ENCODE results near the gene MYCBP. TPM values are rescaled to one million over a fixed set of nuclear protein-coding genes. Genes with fewer than 3 reads are reported as not detected.

The MYCBP gene
- total and polyA plus RNA-seq, 2 of the 13 experiments (the other 11 are each of a cell fraction or from before 2014, with no cell fraction given) = 11.4 to 30.4 TPM

DNA sequence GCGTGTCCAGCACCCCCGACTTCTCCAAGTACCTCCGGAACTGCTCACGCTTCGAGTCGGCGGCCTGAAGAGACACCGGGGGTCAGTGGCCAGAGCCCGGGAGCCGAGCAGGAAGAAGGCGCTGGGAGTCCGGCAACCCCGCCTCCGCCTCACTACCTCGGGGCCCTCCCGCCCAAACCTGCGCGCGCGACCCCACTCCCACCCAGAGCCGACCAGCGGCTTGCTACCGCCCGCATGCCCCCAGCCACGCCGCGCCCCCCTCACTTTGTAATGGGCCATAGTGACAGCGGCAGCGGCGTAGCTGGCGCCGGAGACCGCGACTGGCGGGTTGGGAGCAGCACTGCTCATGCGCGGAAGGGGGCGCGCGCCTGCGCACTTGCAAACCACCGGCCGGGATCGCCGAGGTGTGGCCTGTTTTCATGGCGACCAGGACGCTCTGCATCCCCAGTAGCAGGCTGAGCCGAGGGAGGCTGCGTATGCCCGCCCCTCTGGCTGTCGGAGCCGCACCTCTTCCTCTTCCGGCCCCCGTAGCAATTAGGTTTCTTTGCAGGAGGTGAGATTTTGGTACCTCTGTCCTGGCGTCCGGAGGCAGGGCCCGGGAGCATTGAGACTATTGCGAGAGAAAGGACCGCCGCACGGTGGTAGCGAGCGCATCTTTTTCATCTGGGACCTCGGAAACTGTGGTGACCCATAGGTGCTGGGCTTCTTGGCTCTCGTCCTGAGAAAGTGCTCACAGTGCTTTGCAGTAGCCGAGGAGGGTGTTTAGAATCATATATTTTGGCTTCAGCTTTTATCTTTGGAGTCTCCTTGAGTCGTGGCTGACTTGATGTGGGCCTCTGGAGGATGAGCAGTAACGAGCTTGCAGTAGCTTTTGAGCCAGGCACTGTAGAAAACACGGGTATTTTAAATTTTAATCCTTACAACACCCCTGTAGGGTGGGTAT lies at the start of gene MYCBP (continued):
- TF ChIP-seq, protein P1, sequence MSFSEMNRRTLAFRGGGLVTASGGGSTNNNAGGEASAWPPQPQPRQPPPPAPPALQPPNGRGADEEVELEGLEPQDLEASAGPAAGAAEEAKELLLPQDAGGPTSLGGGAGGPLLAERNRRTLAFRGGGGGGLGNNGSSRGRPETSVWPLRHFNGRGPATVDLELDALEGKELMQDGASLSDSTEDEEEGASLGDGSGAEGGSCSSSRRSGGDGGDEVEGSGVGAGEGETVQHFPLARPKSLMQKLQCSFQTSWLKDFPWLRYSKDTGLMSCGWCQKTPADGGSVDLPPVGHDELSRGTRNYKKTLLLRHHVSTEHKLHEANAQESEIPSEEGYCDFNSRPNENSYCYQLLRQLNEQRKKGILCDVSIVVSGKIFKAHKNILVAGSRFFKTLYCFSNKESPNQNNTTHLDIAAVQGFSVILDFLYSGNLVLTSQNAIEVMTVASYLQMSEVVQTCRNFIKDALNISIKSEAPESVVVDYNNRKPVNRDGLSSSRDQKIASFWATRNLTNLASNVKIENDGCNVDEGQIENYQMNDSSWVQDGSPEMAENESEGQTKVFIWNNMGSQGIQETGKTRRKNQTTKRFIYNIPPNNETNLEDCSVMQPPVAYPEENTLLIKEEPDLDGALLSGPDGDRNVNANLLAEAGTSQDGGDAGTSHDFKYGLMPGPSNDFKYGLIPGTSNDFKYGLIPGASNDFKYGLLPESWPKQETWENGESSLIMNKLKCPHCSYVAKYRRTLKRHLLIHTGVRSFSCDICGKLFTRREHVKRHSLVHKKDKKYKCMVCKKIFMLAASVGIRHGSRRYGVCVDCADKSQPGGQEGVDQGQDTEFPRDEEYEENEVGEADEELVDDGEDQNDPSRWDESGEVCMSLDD (CRISPR knock-in tag; IDR thresholded peaks at IDR 0.05; ENCODE audit: borderline replicate concordance) = no peak
- TF ChIP-seq PAX8 (CRISPR knock-in tag; IDR thresholded peaks at IDR 0.05; ENCODE audit: borderline replicate concordance) = no peak
- TF ChIP-seq ZNF12 (CRISPR knock-in tag; IDR thresholded peaks at IDR 0.05) = no peak
- TF ChIP-seq TAF15 (IDR thresholded peaks at IDR 0.05; ENCODE audit: low read depth, low read length, poor library complexity, severe bottlenecking) = no peak
- TF ChIP-seq, protein P2, sequence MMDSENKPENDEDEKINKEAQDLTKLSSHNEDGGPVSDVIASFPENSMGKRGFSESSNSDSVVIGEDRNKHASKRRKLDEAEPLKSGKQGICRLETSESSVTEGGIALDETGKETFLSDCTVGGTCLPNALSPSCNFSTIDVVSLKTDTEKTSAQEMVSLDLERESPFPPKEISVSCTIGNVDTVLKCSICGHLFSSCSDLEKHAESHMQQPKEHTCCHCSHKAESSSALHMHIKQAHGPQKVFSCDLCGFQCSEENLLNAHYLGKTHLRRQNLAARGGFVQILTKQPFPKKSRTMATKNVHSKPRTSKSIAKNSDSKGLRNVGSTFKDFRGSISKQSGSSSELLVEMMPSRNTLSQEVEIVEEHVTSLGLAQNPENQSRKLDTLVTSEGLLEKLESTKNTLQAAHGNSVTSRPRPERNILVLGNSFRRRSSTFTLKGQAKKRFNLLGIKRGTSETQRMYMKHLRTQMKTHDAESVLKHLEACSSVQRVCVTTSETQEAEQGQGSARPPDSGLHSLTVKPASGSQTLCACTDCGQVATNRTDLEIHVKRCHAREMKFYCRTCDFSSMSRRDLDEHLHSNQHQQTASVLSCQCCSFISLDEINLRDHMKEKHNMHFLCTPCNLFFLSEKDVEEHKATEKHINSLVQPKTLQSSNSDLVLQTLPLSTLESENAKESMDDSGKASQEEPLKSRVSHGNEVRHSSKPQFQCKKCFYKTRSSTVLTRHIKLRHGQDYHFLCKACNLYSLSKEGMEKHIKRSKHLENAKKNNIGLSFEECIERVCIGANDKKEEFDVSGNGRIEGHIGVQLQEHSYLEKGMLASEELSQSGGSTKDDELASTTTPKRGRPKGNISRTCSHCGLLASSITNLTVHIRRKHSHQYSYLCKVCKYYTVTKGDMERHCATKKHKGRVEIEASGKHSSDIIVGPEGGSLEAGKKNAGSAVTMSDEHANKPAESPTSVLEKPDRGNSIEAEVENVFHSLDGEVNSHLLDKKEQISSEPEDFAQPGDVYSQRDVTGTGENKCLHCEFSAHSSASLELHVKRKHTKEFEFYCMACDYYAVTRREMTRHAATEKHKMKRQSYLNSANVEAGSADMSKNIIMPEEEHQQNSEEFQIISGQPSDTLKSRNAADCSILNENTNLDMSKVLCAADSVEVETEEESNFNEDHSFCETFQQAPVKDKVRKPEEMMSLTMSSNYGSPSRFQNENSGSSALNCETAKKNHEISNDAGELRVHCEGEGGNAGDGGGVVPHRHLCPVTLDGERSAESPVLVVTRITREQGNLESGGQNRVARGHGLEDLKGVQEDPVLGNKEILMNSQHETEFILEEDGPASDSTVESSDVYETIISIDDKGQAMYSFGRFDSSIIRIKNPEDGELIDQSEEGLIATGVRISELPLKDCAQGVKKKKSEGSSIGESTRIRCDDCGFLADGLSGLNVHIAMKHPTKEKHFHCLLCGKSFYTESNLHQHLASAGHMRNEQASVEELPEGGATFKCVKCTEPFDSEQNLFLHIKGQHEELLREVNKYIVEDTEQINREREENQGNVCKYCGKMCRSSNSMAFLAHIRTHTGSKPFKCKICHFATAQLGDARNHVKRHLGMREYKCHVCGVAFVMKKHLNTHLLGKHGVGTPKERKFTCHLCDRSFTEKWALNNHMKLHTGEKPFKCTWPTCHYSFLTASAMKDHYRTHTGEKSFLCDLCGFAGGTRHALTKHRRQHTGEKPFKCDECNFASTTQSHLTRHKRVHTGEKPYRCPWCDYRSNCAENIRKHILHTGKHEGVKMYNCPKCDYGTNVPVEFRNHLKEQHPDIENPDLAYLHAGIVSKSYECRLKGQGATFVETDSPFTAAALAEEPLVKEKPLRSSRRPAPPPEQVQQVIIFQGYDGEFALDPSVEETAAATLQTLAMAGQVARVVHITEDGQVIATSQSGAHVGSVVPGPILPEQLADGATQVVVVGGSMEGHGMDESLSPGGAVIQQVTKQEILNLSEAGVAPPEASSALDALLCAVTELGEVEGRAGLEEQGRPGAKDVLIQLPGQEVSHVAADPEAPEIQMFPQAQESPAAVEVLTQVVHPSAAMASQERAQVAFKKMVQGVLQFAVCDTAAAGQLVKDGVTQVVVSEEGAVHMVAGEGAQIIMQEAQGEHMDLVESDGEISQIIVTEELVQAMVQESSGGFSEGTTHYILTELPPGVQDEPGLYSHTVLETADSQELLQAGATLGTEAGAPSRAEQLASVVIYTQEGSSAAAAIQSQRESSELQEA (CRISPR knock-in tag; IDR thresholded peaks at IDR 0.05; ENCODE audit: not compliant biosample characterization) = no peak
- TF ChIP-seq ZNF782 (CRISPR knock-in tag; IDR thresholded peaks at IDR 0.05; ENCODE audit: borderline replicate concordance) = no peak; the same call in 1 of the 2 replicates
- TF ChIP-seq, protein P3, sequence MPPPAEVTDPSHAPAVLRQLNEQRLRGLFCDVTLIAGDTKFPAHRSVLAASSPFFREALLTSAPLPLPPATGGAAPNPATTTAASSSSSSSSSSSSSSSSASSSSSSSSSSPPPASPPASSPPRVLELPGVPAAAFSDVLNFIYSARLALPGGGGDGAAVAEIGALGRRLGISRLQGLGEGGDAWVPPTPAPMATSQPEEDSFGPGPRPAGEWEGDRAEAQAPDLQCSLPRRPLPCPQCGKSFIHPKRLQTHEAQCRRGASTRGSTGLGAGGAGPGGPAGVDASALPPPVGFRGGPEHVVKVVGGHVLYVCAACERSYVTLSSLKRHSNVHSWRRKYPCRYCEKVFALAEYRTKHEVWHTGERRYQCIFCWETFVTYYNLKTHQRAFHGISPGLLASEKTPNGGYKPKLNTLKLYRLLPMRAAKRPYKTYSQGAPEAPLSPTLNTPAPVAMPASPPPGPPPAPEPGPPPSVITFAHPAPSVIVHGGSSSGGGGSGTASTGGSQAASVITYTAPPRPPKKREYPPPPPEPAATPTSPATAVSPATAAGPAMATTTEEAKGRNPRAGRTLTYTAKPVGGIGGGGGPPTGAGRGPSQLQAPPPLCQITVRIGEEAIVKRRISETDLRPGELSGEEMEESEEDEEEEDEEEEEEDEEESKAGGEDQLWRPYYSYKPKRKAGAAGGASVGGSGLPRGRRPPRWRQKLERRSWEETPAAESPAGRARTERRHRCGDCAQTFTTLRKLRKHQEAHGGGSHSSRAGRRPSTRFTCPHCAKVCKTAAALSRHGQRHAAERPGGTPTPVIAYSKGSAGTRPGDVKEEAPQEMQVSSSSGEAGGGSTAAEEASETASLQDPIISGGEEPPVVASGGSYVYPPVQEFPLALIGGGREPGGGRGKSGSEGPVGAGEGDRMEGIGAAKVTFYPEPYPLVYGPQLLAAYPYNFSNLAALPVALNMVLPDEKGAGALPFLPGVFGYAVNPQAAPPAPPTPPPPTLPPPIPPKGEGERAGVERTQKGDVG (CRISPR knock-in tag; IDR thresholded peaks at IDR 0.05; ENCODE audit: borderline replicate concordance) = peak; percentile 75; the same call in 1 of the 2 replicates
- TF ChIP-seq ZNF598 (CRISPR knock-in tag; IDR thresholded peaks at IDR 0.05; ENCODE audit: borderline replicate concordance) = no peak
- no peak for TF ChIP-seq MED8 (CRISPR knock-in tag; IDR thresholded peaks at IDR 0.05; ENCODE audit: insufficient replicate concordance)
- peak; percentile 70; the same call in 1 of the 2 replicates for TF ChIP-seq ZBTB7A (CRISPR knock-in tag; IDR thresholded peaks at IDR 0.05)
- TF ChIP-seq SNAI1 (CRISPR knock-in tag; IDR thresholded peaks at IDR 0.05; ENCODE audit: borderline replicate concordance) = 0 out of 2 replicates have a peak, but pooled peaks have one; percentile 28
- TF ChIP-seq ZNF10 (CRISPR knock-in tag; IDR thresholded peaks at IDR 0.05; ENCODE audit: borderline replicate concordance, low read depth) = no peak

Measured in HepG2 (cell line).